H9 (cell line): ENCODE data around the gene PRSS38. TPM values are rescaled to one million over a fixed set of nuclear protein-coding genes. Genes with fewer than 3 reads are reported as not detected.

Experiments used
- DNase-seq: peaks from one replicate; pipeline ENCODE4 v3.0.0-alpha.2; 2017
- H2AFZ ChIP-seq: one replicate; pipeline ENCODE4 v1.6.1; 2013; ENCODE audit warnings: mild to moderate bottlenecking, low read length, control low read depth, moderate library complexity
- H2AK5ac ChIP-seq: 2 replicates; pipeline ENCODE4 v1.6.1; 2013; ENCODE audit warnings: low read length, control low read depth, mixed read lengths; ENCODE audit not compliant: insufficient read length
- H2BK120ac ChIP-seq: one replicate; pipeline ENCODE4 v1.6.1; 2013; ENCODE audit warnings: low read depth, mild to moderate bottlenecking, low read length, control low read depth, inconsistent platforms; ENCODE audit not compliant: poor library complexity, severe bottlenecking
- H2BK12ac ChIP-seq: 2 replicates; pipeline ENCODE4 v1.6.1; 2013; ENCODE audit warnings: low read length, control low read depth, mixed read lengths, low read depth; ENCODE audit not compliant: insufficient read length
- H2BK15ac ChIP-seq: 2 replicates; pipeline ENCODE4 v1.6.1; 2013; ENCODE audit warnings: low read depth, low read length, control low read depth
- H2BK20ac ChIP-seq: one replicate; pipeline ENCODE4 v1.6.1; 2013; ENCODE audit warnings: low read depth, mild to moderate bottlenecking, low read length, control low read depth, inconsistent platforms; ENCODE audit not compliant: poor library complexity, severe bottlenecking
- H2BK5ac ChIP-seq: 2 replicates; pipeline ENCODE4 v1.6.1; 2013; ENCODE audit warnings: low read length, control low read depth, mixed read lengths; ENCODE audit not compliant: insufficient read length
- H3K14ac ChIP-seq: 2 replicates; pipeline ENCODE4 v1.6.1; 2013; ENCODE audit warnings: low read length, control low read depth; ENCODE audit not compliant: insufficient read depth
- H3K18ac ChIP-seq: 2 replicates; pipeline ENCODE4 v1.6.1; 2013; ENCODE audit warnings: low read depth, mild to moderate bottlenecking, mixed read lengths, low read length, control low read depth; ENCODE audit not compliant: insufficient read length
- H3K23ac ChIP-seq: 2 replicates; pipeline ENCODE4 v1.6.1; 2013; ENCODE audit warnings: low read length, control low read depth, mixed read lengths, low read depth; ENCODE audit not compliant: insufficient read length
- H3K23me2 ChIP-seq: 2 replicates; pipeline ENCODE4 v1.6.1; 2013; ENCODE audit warnings: low read depth, mild to moderate bottlenecking, mixed read lengths, low read length, control low read depth; ENCODE audit not compliant: insufficient read length, poor library complexity, severe bottlenecking
- H3K27ac ChIP-seq: 2 replicates; pipeline ENCODE4 v1.5.1; 2013; ENCODE audit warnings: low read length, control low read depth, mixed read lengths, low read depth; ENCODE audit not compliant: insufficient read length
- H3K27me3 ChIP-seq: 2 replicates; pipeline ENCODE4 v1.6.1; 2013; ENCODE audit warnings: low read length, control low read depth, inconsistent platforms; ENCODE audit not compliant: insufficient read depth
- H3K4ac ChIP-seq: 2 replicates; pipeline ENCODE4 v1.6.1; 2013; ENCODE audit warnings: low read depth, mild to moderate bottlenecking, control low read depth, inconsistent platforms, low read length, moderate library complexity
- H3K4me1 ChIP-seq: 2 replicates; pipeline ENCODE4 v1.6.1; 2013; ENCODE audit warnings: low read length, control low read depth, inconsistent platforms; ENCODE audit not compliant: insufficient read depth
- H3K4me2 ChIP-seq: 2 replicates; pipeline ENCODE4 v1.6.1; 2013; ENCODE audit warnings: low read length, control low read depth, mixed read lengths; ENCODE audit not compliant: insufficient read length, insufficient read depth
- H3K56ac ChIP-seq: 2 replicates; pipeline ENCODE4 v1.6.1; 2013; ENCODE audit warnings: low read depth, mild to moderate bottlenecking, mixed read lengths, low read length, control low read depth; ENCODE audit not compliant: insufficient read length
- H3K79me1 ChIP-seq: 2 replicates; pipeline ENCODE4 v1.6.1; 2013; ENCODE audit warnings: low read depth, mild to moderate bottlenecking, moderate library complexity, low read length, control low read depth, inconsistent platforms; ENCODE audit not compliant: insufficient read depth, poor library complexity, severe bottlenecking
- H3K79me2 ChIP-seq: 2 replicates; pipeline ENCODE4 v1.6.1; 2013; ENCODE audit warnings: low read length, control low read depth, inconsistent platforms; ENCODE audit not compliant: insufficient read depth
- H3K9ac ChIP-seq: 2 replicates; pipeline ENCODE4 v1.6.1; 2013; ENCODE audit warnings: low read length, control low read depth, mixed read lengths; ENCODE audit not compliant: insufficient read length; ENCODE audit errors: extremely low read depth
- H3K9me3 ChIP-seq: one replicate; pipeline ENCODE4 v1.6.1; 2013; ENCODE audit warnings: low read depth, low read length, inconsistent platforms; ENCODE audit not compliant: control insufficient read depth
- H3T11ph ChIP-seq: one replicate; pipeline ENCODE4 v1.6.1; 2013; ENCODE audit warnings: mild to moderate bottlenecking, low read length, control low read depth, inconsistent platforms
- H4K20me1 ChIP-seq: one replicate; pipeline ENCODE4 v1.6.1; 2013; ENCODE audit not compliant: control insufficient read depth, insufficient read length, insufficient read depth
- H4K5ac ChIP-seq: 2 replicates; pipeline ENCODE4 v1.6.1; 2013; ENCODE audit warnings: low read depth, mild to moderate bottlenecking, mixed read lengths, low read length, control low read depth; ENCODE audit not compliant: insufficient read length
- H4K8ac ChIP-seq: replicated peaks from 2 replicates; pipeline ENCODE4 v1.6.1; 2013; ENCODE audit warnings: low read length, control low read depth, mixed read lengths, low read depth; ENCODE audit not compliant: insufficient read length
- H4K91ac ChIP-seq: 2 replicates; pipeline ENCODE4 v1.6.1; 2013; ENCODE audit warnings: low read depth, mild to moderate bottlenecking, moderate library complexity, mixed read lengths, low read length, control low read depth; ENCODE audit not compliant: insufficient read length
- H3K27ac Mint-ChIP-seq, 3 experiments: 2 replicates in 2 of 3; 3 replicates in 1 of 3; pipeline ENCODE4 v1.8.0; 2020 to 2021; ENCODE audit warnings: mixed read lengths in 3 of 3, mild to moderate bottlenecking in 1 of 3, moderate library complexity in 1 of 3
- H3K27me3 Mint-ChIP-seq: 2 replicates; pipeline ENCODE4 v1.8.0; 2021; ENCODE audit warnings: low read depth, mild to moderate bottlenecking, moderate library complexity, mixed read lengths
- H3K36me3 Mint-ChIP-seq, 3 experiments: 2 replicates in 2 of 3; 3 replicates in 1 of 3; pipeline ENCODE4 v1.8.0; 2020 to 2021; ENCODE audit warnings: low read depth in 3 of 3, mixed read lengths in 3 of 3; ENCODE audit not compliant: insufficient read depth in 1 of 3
- H3K4me1 Mint-ChIP-seq, 2 experiments: 2 replicates each; pipeline ENCODE4 v1.8.0; 2020; ENCODE audit warnings: mixed read lengths in 2 of 2
- H3K4me3 Mint-ChIP-seq, 2 experiments: 2 replicates in 1 of 2; 3 replicates in 1 of 2; pipeline ENCODE4 v1.8.0; 2020 to 2021; ENCODE audit warnings: mild to moderate bottlenecking in 2 of 2, mixed read lengths in 2 of 2, moderate library complexity in 1 of 2
- H3K9me3 Mint-ChIP-seq, 2 experiments: 2 replicates in 1 of 2; 3 replicates in 1 of 2; pipeline ENCODE4 v1.8.0; 2020; ENCODE audit warnings: mild to moderate bottlenecking in 2 of 2, mixed read lengths in 2 of 2, moderate library complexity in 1 of 2
- CTCF ChIP-seq: fragments of 200-600 bp; sonication (generic); conservative IDR thresholded peaks from 3 replicates; pipeline ENCODE4 v1.8.0; 2021; ENCODE audit warnings: antibody characterized with exemption, mild to moderate bottlenecking
- WGBS: extraction: QIAGEN DNeasy Blood & Tissue Kit; methylation state at CpG from one replicate; pipeline ENCODE4 v1.1.7; 2013; ENCODE audit warnings: missing lambda C conversion rate, low lambda C conversion rate, mixed read lengths; ENCODE audit not compliant: insufficient read length; ENCODE audit errors: extremely low coverage; 5-methylcytosine and 5-hydroxymethylcytosine counted together
- long read RNA-seq: library from polyadenylated mRNA; unstranded; transcript quantifications from one replicate; pipeline ENCODE4 v2.0.0, GENCODE V29; 2020
- total RNA-seq: library from RNA; stranded (reverse); gene quantifications from 2 replicates; pipeline ENCODE4 v1.2.1, GENCODE V29; 2021

Gene PRSS38
- total RNA-seq = not detected in 2 replicates
- long read RNA-seq = 0 reads

GRCh38 chr1:227815468-227816409 is at the start of gene PRSS38:
PRSS38 (plus strand) TSS chr1:227815675; CDS start chr1:227815717, 42 bp downstream.
- WGBS = no CpG with 5 or more reads among the region's 44 CpGs
- no peak for DNase-seq

More at GRCh38 chr1:227815468-227816409, at the start of gene PRSS38:
- Histone ChIP-seq H3K79me1 (no peaks in the 10 kb centered on the region), H3K4me2 (no peak within 1 kb of the TSS), H2AFZ (no peak within 1 kb of the TSS), H3K56ac (no peak within 1 kb of the TSS), H3K9me3 (peaks cover 16% of the 10 kb centered on the region), H3K18ac (no peak within 1 kb of the TSS), H3K23ac (no peak within 1 kb of the TSS), H3K27ac (no peak within 1 kb of the TSS), H4K8ac (no peak within 1 kb of the TSS), H3T11ph (no peak within 1 kb of the TSS), H2BK120ac (no peak within 1 kb of the TSS), H3K4ac (no peak within 1 kb of the TSS), H3K79me2 (no peaks in the 10 kb centered on the region), H4K20me1 (no peaks in the 10 kb centered on the region), H2AK5ac (no peak within 1 kb of the TSS), H3K14ac (no peak within 1 kb of the TSS), H4K5ac (no peak within 1 kb of the TSS), H3K23me2 (no peaks in the 10 kb centered on the region), H2BK15ac (no peak within 1 kb of the TSS), H3K9ac (no peak within 1 kb of the TSS), H4K91ac (no peak within 1 kb of the TSS), H2BK5ac (no peak within 1 kb of the TSS), H2BK12ac (no peak within 1 kb of the TSS), H2BK20ac (no peak within 1 kb of the TSS), H3K27me3 (no peaks in the 10 kb centered on the region), H3K4me1 (no peaks in the 10 kb centered on the region)
- Mint-ChIP-seq H3K36me3 (peaks cover 0 to 18% (median 11%) of the 10 kb centered on the region in 3 experiments; a peak in 5 of 7 replicates), H3K4me3 (no peak within 1 kb of the TSS), H3K27me3 (no peaks in the 10 kb centered on the region; the same call in none of the 2 replicates), H3K27ac (no peak within 1 kb of the TSS), H3K4me1 (no peaks in the 10 kb centered on the region), H3K9me3 (peaks cover 49 to 51% of the 10 kb centered on the region in 2 experiments)
- no peak for TF ChIP-seq CTCF
